ENCODE results near the gene LHPP.

GRCh38 chr10:124527874-124528395 lies 66.3 kb downstream of the LHPP start:
- TF ChIP-seq GATA2 (IDR thresholded peaks at IDR 0.05; ENCODE audit: low read depth, low read length) (no peak), GATA3 (IDR thresholded peaks at IDR 0.05; ENCODE audit: low read depth, low read length) (no peak)

All from SH-SY5Y (cell line).